Stimulated activated CD4-positive, alpha-beta T cell treated with anti-CD3 and anti-CD28 coated beads, Interleukin-15, amount 100 ng/mL, for 1 hour (primary cell): Measurements from ENCODE around the gene SRGAP1.
"Not testable (repeated sequence)": the region's sequence is repeated elsewhere in the genome, so short reads cannot be mapped to it uniquely, and the experiment has no call there.

Experiments
- DNase-seq, 2 donors: peaks; one replicate each; pipeline ENCODE4 v3.0.0-alpha.2; 2020; ENCODE audit warnings: low read depth in 1 of 2, low spot score in 1 of 2

Gene SRGAP1

DNA sequence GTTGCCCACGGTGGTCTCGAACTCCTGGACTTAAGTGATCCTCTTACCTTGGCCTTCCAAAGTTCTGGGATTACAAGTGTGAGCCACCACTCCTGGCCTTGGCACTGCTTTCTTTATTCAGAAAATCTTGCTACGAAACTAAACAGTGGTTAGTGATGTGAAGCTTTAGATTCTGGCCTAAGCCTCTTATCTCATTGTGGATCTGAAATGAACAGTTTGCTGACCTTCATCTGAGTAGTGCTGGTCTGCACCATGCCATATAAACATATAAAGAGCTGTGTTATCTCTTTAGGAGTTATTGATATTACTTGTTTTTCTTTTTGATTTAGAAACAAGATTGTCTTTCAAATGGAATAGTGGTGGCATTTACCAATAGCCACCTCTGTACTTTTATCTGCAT, 22.6 kb downstream of the SRGAP1 start:
- DNase-seq: no peak

DNA sequence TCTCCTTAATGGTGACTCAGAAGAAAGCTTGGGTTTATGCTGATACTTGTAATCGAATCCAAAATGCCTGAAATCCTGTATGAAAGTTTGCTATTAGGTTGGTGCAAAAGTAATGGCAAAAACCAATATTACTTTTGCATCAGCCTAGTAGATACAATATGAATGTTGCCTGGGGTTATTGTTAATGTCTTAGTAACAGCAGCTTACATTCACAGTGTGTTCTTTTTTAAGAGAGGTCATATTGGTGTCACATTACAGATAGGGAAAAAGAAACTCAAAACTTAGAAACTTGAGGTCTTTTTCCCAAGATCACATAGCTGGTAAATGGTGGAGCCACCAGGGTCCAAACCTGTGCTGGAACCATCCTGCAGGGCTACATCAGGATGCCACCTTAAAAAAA, 25.2 kb downstream of the SRGAP1 start:
- no peak for DNase-seq

GRCh38 chr12:63870838-63871237, 26.3 kb downstream of the SRGAP1 start:
- DNase-seq: no peak

DNA sequence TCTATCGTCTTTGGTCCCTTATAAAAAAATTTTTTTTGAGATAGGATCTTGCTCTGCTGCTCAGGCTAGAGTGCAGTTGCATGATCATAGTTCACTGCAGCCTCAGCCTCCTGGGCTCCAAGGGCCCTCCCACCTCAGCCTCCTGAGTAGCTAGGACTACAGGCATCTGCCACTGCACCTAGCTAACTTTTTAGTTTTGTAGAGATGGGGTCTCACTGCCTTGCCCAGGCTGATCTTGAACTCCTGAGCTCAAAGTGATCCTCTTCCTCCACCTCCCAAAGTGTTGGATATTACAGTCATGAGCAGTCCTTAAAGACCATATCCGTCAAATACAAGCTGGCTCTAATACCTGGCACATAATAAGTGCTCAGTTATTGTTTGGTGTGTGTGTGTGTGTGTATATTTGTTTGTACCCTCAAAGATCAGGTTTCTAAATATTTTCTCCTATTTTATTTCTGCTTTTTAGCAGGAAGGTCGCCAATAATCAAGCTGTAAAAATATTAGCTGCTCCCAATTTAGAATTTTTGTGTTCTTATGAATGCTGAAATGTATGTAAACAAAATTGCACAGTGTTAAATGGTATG, 30.5 kb downstream of the SRGAP1 start:
- DNase-seq: no peak

- DNase-seq: no peak
These were observed 31.2 kb downstream of the SRGAP1 start for GRCh38 chr12:63875703-63876102.

GRCh38 chr12:63876980-63877379, 32.5 kb downstream of the SRGAP1 start:
- no peak for DNase-seq

- no peak for DNase-seq
These were observed 33.2 kb downstream of the SRGAP1 start for GRCh38 chr12:63877693-63878092.

- DNase-seq: not testable (repeated sequence)
These were observed 35.7 kb downstream of the SRGAP1 start for GRCh38 chr12:63880235-63880634.

DNA sequence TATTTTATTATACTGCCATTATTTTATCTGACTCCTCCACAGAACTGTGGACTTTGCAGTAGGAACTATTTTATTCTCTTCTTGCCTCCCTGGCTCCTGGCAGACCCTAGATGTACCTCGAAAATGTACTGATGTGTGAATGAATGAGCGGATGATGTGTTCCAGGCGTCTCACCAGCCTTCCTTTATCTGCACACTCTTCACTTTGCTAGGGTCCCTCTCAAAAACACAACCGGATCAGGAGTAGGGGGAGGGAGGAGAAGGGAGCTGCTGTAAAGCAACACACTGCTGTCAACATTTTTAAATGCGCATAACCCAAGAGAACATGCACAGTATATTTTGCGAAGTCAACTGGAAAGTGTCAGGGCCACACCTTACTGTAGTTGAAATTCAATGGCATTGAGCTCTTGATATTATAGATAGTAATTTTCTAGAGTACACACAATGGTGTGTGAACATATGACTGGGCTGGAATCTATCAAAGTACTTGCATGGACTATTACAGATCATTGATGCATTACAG, 36.3 kb downstream of the SRGAP1 start:
- DNase-seq: no peak

GRCh38 chr12:63882844-63883243, 38.3 kb downstream of the SRGAP1 start:
- DNase-seq: no peak

- DNase-seq: no peak
These were observed 40.9 kb downstream of the SRGAP1 start for GRCh38 chr12:63885401-63885800.

- no peak for DNase-seq
These were observed 44.6 kb downstream of the SRGAP1 start for GRCh38 chr12:63888908-63889635.

- no peak for DNase-seq
These were observed 45.4 kb downstream of the SRGAP1 start for GRCh38 chr12:63889721-63890509.

GRCh38 chr12:63893170-63893569, 48.7 kb downstream of the SRGAP1 start:
- DNase-seq: no peak

DNA sequence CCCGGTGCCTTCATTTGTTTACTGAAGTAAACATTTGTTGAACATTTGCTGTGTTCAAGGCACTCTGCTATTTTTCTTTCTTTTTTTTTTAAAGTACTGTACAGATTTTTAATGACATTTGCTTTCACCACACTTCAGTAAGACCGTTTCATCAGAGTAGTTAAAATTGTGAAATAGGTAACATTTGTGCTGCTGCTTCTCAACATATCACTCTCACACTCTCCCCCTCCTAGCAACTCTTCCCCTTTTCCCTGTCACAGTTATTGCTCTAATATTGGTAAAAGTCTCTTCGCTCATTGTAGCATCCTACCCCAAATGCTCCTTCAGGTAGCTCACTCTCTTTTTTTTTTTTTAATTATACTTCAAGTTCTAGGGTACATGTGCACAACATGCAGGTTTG, 49.6 kb downstream of the SRGAP1 start:
- no peak for DNase-seq

- DNase-seq: no peak
These were observed 51.3 kb downstream of the SRGAP1 start for GRCh38 chr12:63895841-63896240.

- no peak for DNase-seq
These were observed 53.4 kb downstream of the SRGAP1 start for GRCh38 chr12:63897931-63898330.

DNA sequence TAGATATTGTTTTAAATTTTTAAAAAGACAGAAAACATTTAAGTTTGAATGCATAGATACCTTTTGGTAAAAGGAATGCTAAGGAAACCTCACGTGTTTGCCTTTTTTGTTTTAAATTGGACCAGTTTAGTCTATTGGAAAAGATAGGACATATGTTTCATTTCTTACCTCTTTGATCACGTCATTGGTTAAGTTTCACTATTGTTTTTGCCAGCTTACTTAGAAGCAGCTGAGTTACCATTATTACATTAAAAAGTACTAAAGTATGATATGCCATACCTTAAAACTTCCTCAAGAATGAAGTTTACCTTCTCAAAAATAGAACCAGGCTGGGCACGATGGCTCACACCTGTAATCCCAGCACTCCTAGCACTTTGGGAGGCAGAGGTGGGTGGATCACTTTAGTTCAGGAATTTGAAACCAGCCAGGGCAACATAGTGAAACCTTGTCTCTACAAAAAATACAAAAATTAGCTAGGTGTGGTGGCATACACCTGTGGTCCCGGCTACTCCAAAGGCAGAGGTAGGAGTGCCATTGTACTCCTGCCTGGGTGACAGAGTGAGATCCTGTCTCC, 54.4 kb downstream of the SRGAP1 start:
- DNase-seq: no peak

DNA sequence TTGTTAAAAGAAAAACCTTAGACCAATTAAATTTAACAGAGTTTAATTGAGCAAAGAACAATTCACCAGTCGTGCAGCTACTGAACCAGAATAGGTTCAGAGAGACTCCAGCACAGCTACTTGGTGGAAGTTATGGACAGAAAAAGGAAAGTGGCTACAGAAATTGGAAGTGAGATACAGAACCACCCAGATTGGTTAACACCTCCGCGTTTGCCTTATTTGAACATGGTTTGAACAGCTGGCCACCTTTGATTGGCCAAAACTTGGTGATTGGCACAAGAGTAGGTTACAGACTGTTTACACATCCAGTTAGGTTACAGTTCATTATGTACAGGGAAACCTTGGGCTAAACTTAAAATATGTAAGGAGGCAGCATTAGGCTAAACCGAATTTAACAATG, 54.9 kb downstream of the SRGAP1 start:
- no peak for DNase-seq

DNA sequence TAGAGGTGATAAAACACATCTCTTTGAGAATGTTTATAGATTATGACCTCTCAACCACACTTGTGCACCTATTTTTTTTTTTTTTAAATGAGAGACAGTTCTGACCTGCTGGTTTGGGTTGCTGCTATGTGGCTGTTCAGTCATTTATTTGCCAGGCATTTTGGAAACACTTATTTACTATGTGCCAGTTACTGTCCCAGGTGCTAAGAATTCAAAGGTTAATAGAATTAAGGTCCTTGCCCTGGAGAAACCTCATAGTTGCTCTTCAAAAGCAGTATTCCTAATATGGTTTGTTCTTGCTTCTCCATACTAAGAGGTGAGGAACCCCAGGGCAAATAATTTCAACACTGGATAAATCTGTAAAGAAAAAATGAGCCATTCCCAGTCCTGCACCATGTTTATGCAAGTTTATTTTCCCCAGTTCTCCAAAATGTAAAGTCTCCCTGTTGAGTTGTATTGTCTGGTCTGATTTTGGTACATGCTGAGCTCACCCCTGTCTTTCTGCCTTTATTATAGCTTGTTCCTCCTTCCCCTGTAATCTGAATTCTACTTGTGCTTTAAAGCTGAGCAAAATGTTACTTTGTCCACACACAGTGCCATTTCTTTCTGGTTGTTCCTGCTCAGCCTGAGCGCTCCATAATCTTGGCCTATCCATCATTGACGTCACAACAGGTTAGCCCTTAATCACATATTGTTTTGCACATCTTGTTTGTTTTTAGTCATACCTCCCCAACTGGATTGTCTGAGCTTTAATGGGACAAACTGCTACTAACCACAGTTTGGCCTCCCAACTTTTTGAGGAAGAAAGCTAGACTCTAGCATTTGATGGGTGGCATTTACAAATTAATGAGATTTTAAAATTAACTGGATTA, 56.7 kb downstream of the SRGAP1 start:
- no peak for DNase-seq

GRCh38 chr12:63904653-63905052, 60.2 kb downstream of the SRGAP1 start:
- DNase-seq: no peak
